ENCODE results near the gene UBALD2. TPM values are rescaled to one million over a fixed set of nuclear protein-coding genes. Genes with fewer than 3 reads are reported as not detected.
"Not testable (repeated sequence)": the region's sequence is repeated elsewhere in the genome, so short reads cannot be mapped to it uniquely, and the experiment has no call there.

The UBALD2 gene
- total and polyA plus RNA-seq, 5 experiments from 2014 or later, result 6.6 to 122 (median 9.7) TPM

DNA sequence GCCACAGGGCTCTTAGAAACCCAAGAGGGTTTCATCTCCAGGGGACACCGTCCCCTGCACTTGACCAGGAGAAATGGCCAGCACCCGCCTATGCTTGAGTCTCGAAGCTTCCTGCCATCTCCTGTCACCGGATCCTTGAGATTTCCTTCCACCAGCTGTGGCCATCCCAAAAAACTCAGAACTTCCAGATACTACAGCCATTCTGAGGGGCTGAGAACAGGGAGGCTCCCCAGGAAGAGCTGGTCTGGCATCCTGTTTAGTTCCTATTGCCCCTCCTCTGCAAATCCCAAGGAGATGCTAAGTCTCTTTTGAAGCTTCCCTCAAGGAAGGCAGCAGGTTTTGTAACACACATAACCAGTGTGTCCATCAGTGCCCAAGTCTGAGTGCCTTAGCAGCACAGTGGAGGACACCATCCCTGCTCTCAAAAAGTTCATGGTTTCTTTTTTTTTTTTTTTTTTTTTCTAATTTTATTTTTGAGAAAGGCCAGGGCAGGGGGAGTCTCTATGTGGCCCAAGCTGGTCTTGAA, 2.0 kb downstream of the UBALD2 start:
- Mint-ChIP-seq H3K27me3 (no peaks in the 10 kb centered on the region), H3K27ac (peak overlapping the region; percentile 92 to 97 (median 96)), H3K9me3 (no peaks in the 10 kb centered on the region), H3K4me1 (peaks cover 35 to 76% (median 60%) of the 10 kb centered on the region in 4 donors), H3K36me3 (peaks cover 0 to 32% (median 7%) of the 10 kb centered on the region in 3 donors), H3K4me3 (peak overlapping the region; percentile 88 to 97 (median 92))
- POLR2A ChIA-PET, result interaction anchor here (0.6 to 27.3 kb wide), 23 partner anchors 9 to 404 kb away, joined by 3 to 923 read pairs (median 4); partner anchors contain the start of genes FOXJ1, RNF157 and UBALD2
- DNase-seq, result no peak
- ATAC-seq, result no peak

DNA sequence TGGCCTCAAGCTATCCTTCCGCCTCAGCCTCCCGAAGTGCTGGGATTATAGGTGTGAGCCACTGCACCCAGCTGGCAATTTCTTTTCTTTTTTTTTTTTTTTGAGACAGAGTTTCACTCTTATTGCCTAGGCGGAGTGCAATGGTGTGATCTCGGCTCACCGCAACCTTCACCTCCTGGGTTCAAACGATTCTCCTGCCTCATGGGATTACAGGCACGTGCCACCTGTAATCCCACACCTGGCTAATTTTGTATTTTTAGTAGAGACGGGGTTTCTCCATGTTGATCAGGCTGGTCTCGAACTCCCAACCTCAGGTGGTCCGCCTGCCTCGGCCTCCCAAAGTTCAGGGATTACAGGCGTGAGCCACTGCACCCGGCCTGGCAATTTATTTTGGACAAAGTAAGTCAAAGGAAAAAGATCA, 2.4 kb downstream of the UBALD2 start:
- DNase-seq, result peak in 2 of 10 donors; percentile 19 to 23
- Mint-ChIP-seq H3K4me3 (peak overlapping the region; percentile 88 to 97 (median 92)), H3K36me3 (peaks cover 0 to 32% (median 7%) of the 10 kb centered on the region in 3 donors), H3K4me1 (peaks cover 33 to 74% (median 57%) of the 10 kb centered on the region in 4 donors), H3K27ac (peak overlapping the region; percentile 92 to 97 (median 96))
- not testable (repeated sequence) for H3K27me3 Mint-ChIP-seq, ATAC-seq, H3K9me3 Mint-ChIP-seq
- POLR2A ChIA-PET, result interaction anchor here (0.6 to 27.3 kb wide), 20 partner anchors 12 to 404 kb away, joined by 3 to 923 read pairs (median 5); partner anchors contain the start of genes FOXJ1, RNF157 and UBALD2

DNA sequence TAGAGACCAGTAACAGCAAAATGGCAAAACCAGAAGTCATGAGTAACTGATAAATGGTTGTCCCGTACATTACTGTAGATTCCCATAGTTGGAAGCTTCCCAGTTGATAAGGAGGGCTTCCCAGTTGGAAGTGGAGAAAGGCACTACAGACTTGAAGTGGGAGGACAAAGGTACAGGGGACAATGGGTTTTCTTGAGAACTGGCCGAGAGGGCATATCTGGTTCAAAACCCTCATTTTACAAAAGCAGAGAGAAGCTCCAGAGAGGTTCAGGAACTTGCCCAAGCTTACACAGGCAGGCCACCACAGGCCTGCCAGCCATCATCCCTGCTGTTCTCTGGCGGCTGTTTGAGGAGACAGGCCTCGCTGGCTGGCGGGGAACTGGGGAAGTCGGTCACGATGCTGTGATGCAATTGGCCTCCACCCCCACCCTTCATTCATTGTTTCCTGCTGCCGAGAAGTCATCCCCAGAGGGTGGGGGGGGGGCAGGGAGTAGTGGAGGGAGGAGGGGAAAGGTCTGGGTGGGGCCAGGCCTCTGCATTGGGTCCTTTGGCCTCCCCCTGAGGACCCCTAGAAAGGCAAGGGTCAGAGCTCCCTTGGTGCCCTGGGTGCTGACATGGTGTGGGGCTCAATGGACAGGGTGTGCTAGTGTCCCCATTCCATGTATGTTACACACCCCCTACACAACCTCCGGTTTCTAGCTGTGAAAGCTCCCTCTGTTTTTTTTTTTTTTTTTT, 3.0 kb downstream of the UBALD2 start:
- ATAC-seq (peak in 1 of 2 donors; percentile 1), DNase-seq (peak; percentile 48 to 79 (median 56))
- H3K4me3 Mint-ChIP-seq, result peak overlapping the region; percentile 88 to 97 (median 92)
- peaks cover 0 to 32% (median 7%) of the 10 kb centered on the region in 3 donors for H3K36me3 Mint-ChIP-seq
- H3K27ac Mint-ChIP-seq, result peak overlapping the region; percentile 92 to 97 (median 96)
- H3K27me3 Mint-ChIP-seq, result no peaks in the 10 kb centered on the region
- H3K9me3 Mint-ChIP-seq, result no peaks in the 10 kb centered on the region
- POLR2A ChIA-PET, result interaction anchor here (0.6 to 27.3 kb wide), 18 partner anchors 11 to 194 kb away, joined by 3 to 923 read pairs (median 6); partner anchors contain the start of genes FOXJ1, RNF157 and UBALD2
- H3K4me1 Mint-ChIP-seq, result peaks cover 30 to 74% (median 57%) of the 10 kb centered on the region in 4 donors

DNA sequence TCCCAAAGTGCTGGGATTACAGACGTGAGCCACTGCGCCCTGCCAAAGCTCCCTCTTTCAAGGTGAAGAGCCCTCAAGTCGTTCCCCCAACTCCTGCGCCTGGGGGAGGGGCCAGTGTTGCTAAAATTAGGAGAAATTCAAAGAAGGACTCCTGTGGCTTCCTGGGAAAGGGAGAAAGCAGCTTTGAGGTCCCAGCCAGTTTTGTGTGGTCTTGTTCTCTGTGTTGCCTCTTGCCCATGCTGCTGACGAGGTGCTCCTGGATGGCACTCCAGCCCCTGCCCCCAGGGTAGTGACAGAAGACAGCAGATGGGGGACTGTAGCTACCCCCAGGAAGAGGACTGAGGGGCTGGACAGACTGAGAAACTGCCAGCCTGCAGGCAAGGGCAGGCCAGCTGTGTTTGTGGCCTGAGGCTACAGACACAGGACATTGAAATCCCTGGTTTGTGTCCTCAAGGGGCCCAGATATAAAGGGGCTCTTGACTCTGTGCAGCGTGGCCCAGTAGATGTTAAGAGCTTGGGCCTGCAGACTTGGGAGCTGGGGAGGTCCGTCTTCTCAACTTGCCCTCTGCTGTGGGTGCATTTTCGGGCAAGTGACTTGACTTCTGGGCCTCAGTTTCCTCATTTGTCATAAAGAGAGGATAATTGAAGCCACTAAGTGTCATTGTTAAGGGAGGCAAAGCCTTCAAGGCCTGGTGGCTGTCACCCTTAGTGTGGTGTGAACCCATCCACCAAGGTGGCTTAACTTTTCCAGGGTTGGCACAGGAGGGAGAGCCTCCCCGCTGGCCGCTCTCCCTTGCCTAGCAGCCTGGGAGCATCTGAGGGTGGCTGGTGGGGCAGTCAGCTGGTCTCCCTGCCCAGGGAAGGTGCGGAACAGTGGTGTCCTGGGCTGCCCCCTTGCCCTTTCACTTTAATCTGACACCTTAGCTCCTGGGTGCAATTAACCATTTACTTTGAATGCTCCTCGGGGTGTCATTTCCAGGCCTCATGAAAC, 4.1 kb downstream of the UBALD2 start:
- H3K4me1 Mint-ChIP-seq, result peaks cover 27 to 74% (median 58%) of the 10 kb centered on the region in 4 donors
- ATAC-seq (no peak), DNase-seq (no peak)
- peaks cover 0 to 32% (median 7%) of the 10 kb centered on the region in 3 donors for H3K36me3 Mint-ChIP-seq
- H3K9me3 Mint-ChIP-seq, result no peaks in the 10 kb centered on the region
- peak overlapping the region; percentile 88 to 97 (median 92) for H3K4me3 Mint-ChIP-seq
- POLR2A ChIA-PET, result interaction anchor here (0.7 to 27.3 kb wide), 12 partner anchors 10 to 194 kb away, joined by 3 to 923 read pairs (median 10); partner anchors contain the start of genes FOXJ1, RNF157 and UBALD2
- H3K27me3 Mint-ChIP-seq, result no peaks in the 10 kb centered on the region
- peak overlapping the region; percentile 84 to 97 (median 96) for H3K27ac Mint-ChIP-seq

DNA sequence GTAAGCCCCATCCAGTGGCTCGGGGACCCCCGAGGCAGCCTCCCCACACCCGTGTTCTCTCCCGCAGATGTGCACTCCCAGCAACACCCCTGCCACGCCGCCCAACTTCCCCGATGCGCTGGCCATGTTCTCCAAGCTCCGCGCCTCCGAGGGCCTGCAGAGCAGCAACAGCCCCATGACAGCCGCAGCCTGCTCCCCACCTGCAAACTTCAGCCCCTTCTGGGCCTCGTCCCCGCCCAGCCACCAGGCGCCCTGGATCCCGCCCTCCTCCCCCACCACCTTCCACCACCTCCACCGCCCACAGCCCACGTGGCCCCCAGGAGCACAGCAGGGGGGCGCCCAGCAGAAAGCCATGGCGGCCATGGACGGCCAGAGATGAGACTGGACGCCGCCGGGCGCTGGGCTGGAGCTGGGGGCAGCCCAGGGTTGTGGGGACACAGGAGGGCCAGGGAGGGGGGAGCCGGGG, 5.0 kb downstream of the UBALD2 start:
- Mint-ChIP-seq H3K4me1 (peaks cover 30 to 79% (median 62%) of the 10 kb centered on the region in 4 donors), H3K4me3 (peak overlapping the region; percentile 38 to 97 (median 92)), H3K27me3 (no peaks in the 10 kb centered on the region), H3K9me3 (no peaks in the 10 kb centered on the region), H3K36me3 (peaks cover 0 to 29% (median 7%) of the 10 kb centered on the region in 3 donors), H3K27ac (peak overlapping the region; percentile 84 to 97 (median 96))
- no peak for ATAC-seq
- DNase-seq, result peak in 4 of 10 donors; percentile 28 to 36 (median 32)
- POLR2A ChIA-PET, result interaction anchor here (0.8 to 27.3 kb wide), 8 partner anchors 9 to 493 kb away, joined by 3 to 923 read pairs (median 46); partner anchors contain the start of genes FOXJ1, RNF157 and UBALD2

DNA sequence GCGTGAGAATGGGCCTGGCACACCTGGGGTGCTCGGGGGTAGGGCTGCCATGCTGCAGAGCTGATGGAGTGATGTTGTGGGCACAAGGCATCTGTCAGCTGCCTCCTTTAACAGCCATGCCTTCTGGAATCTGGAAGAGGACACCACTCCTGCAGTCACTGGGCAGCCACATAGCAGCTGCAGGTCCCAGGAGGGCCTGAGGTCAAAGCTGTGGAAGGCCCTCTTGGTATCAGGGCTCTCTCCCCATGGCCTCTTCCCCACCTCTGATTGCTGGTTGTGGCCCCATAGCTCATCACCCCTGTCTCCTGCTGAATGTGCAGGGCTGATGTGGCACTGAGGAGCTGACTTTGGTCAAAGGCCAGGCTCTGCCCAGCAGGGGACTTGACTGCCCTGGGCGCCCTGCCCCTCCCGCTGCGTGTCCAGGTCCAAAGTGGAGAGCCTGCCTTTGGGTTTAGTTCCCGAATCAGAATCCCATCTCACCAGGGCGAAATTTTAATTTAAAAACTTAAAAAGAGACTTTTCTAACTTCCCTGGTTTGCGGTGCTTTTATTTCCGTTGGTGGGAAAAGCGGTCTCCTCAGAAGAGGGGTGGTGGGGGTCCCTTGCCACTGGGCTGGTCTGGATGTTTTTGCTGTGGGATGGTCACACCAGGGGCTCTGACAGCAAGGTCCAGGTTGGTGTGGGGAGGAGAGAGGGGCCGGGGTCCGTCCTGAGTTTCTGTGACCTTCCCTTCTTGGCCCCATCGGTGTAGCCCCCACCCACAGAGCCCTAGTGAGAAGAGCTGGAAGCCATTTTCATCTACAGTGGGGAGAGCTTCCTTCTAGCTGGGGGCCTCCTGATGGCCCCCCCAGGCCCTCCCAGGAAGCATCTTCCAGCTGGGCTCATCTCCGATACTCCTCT, 5.9 kb downstream of the UBALD2 start:
- no peaks in the 10 kb centered on the region for H3K27me3 Mint-ChIP-seq
- peak overlapping the region; percentile 85 to 97 (median 94) for H3K27ac Mint-ChIP-seq
- peaks cover 0 to 29% (median 7%) of the 10 kb centered on the region in 3 donors for H3K36me3 Mint-ChIP-seq
- H3K9me3 Mint-ChIP-seq, result no peaks in the 10 kb centered on the region
- DNase-seq (peak in 2 of 10 donors; percentile 45 to 50), ATAC-seq (peak; percentile 3 to 18)
- peak overlapping the region; percentile 54 to 91 (median 76) for H3K4me3 Mint-ChIP-seq
- POLR2A ChIA-PET, result interaction anchor here (0.5 to 27.3 kb wide), 15 partner anchors 10 to 494 kb away, joined by 3 to 923 read pairs (median 5); partner anchors contain the start of genes FOXJ1, RNF157 and UBALD2
- H3K4me1 Mint-ChIP-seq, result peaks cover 30 to 83% (median 67%) of the 10 kb centered on the region in 4 donors

DNA sequence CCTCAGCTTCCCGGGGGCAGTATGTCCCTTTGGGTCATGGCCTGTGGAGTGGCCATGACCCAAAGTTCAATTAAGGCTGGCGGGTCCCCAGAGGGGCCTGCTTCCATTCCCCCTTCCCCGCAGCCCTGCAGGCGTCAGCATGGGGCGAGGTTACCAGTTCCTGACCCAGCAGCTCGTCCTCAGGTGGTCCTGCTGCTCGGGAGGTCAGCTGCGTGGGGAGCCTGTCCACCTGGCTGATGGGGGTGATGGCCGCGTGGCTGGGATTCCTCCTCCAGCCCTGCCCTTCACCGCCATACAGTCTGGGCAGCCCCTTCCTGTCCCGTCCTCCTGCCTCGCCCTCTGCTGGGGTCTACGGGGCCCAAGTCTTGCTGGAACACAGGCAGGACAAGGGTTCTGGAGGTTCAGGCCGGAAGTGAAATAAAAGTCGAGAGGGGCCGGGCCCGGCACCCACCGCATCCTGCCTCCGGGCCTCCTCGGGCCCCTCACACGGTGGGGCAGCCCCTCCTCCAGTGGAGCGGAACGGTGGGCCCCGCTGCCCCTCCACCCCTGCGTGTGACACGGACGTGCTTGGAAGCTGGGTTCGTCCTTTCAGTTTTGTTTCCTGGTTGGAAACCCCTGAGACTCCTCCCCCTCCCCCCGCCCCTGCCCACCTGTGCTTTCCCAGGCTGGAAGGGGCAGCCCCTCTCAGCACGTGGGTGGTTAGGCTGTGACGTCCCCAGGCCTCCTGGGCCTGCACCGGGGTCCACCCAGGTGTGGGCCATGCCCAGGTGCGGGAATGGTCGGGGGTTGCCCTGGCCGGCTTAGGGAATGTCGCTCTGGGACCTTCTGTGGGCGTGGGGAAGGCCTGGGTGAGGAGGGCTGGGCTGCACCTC, 6.8 kb downstream of the UBALD2 start:
- Mint-ChIP-seq H3K9me3 (no peaks in the 10 kb centered on the region), H3K36me3 (peaks cover 0 to 28% (median 7%) of the 10 kb centered on the region in 3 donors), H3K4me1 (peaks cover 34 to 83% (median 74%) of the 10 kb centered on the region in 4 donors), H3K4me3 (peak overlapping the region; percentile 70 to 91 (median 82)), H3K27me3 (no peaks in the 10 kb centered on the region), H3K27ac (peak overlapping the region; percentile 86 to 97 (median 94))
- peak; percentile 39 to 50 for ATAC-seq
- DNase-seq, result peak; percentile 52 to 85 (median 66)
- POLR2A ChIA-PET, result interaction anchor here (0.5 to 27.3 kb wide), 17 partner anchors 9 to 745 kb away, joined by 3 to 923 read pairs (median 5); partner anchors contain the start of genes EXOC7, FOXJ1, RNF157 and UBALD2

DNA sequence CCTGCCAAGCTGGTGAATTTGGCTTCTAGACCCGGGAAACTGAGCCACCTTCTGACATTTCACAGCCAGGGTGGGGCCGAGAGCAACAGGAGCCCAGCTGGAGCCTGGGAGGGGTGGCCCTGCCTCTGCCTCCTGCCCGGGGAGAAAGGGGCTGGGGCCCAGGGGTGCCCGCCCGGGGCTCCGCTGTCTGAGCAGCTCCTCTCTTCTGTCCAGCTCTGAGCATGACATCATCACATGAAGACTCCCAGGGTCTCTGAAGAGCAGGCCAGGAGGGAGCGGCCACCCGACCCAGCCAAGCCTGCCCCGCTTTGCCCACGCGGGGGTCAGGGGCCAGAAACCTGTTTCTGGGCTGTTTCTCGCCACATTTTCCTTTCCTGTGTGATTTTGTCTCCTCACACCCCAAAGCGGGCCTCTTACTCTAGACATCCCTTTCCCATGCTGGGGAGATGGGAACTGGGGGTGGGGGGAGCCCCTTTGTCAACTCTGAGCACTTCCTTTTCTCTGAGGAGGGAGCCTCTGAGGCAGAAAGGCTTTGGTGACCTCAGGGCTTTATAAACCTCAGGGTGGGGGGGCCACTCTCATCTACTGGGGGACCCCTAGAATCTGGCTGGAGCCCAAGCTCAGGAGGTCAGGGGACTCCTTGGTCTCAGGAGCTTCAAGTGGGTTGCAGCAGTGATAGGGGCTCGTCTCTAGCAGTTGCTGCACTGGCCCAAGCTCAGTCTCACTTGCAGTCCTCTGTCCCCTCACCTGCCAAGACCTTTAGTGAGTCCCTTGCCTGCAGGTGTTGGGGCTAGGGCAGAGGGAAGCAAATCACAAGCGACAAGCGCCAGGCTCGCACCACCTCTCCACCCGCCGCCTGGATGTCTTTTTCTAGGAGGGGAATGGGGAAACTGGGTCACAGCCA, 7.6 kb downstream of the UBALD2 start:
- POLR2A ChIA-PET, result interaction anchor here (0.6 to 27.3 kb wide), 16 partner anchors 8 to 292 kb away, joined by 3 to 923 read pairs (median 4); partner anchors contain the start of genes EXOC7, FOXJ1, PRPSAP1 and RNF157
- H3K4me1 Mint-ChIP-seq, result peaks cover 39 to 83% (median 75%) of the 10 kb centered on the region in 4 donors
- no peaks in the 10 kb centered on the region for H3K9me3 Mint-ChIP-seq
- ATAC-seq (peak; percentile 18 to 27), DNase-seq (peak in 8 of 10 donors; percentile 29 to 57 (median 44))
- no peaks in the 10 kb centered on the region for H3K27me3 Mint-ChIP-seq
- peaks cover 0 to 22% (median 5%) of the 10 kb centered on the region in 3 donors for H3K36me3 Mint-ChIP-seq
- H3K27ac Mint-ChIP-seq, result peak overlapping the region; percentile 86 to 97 (median 94)
- H3K4me3 Mint-ChIP-seq, result peak overlapping the region; percentile 70 to 91 (median 82)

Data from naive thymus-derived CD8-positive, alpha-beta T cell (primary cell).